ENCODE measurements around the gene RPTOR. TPM values are rescaled to one million over a fixed set of nuclear protein-coding genes. Genes with fewer than 3 reads are reported as not detected.

The RPTOR gene
- polyA plus RNA-seq, 1 donor (not counting 4 experiments of a cell fraction or from before 2014, with no cell fraction given): 4.0 TPM

- H3K27ac ChIP-seq (ENCODE audit: control insufficient read depth, insufficient read depth, low read length): no peak overlapping the region
- DNase-seq (ENCODE audit: low read depth, low spot score): no peak
- no peaks in the 10 kb centered on the region for H3K9me3 ChIP-seq (ENCODE audit: control insufficient read depth, low read depth, low read length)
- dilution Hi-C loops (cut with MboI; ENCODE audit: extremely low pct_ligation_motif_present, low sequenced_read_pairs): no loop called here
- H2AFZ ChIP-seq (ENCODE audit: control insufficient read depth, low read length): no peak overlapping the region
- H4K20me1 ChIP-seq (ENCODE audit: control insufficient read depth, extremely low read depth, insufficient read depth, low read length): no peaks in the 10 kb centered on the region
- TF ChIP-seq EZH2 (IDR thresholded peaks at IDR 0.05; ENCODE audit: low read length) (peak; percentile 42), CTCF (optimal IDR thresholded peaks at IDR 0.05 in 1 of 3, IDR thresholded peaks at IDR 0.05 in 1 of 3, conservative IDR thresholded peaks at IDR 0.05 in 1 of 3; ENCODE audit: extremely low read depth in 1 of 3, insufficient read depth in 2 of 3, low read length in 3 of 3) (no peak)
- no peaks in the 10 kb centered on the region for H3K9me1 ChIP-seq (ENCODE audit: control insufficient read depth, extremely low read depth, insufficient read depth, low read length)
- H3K4me1 ChIP-seq (ENCODE audit: control insufficient read depth, extremely low read depth, insufficient read depth, low read length): peaks cover 12% of the 10 kb centered on the region
- FAIRE-seq: peak; percentile 44
- H3K79me2 ChIP-seq (ENCODE audit: control insufficient read depth, insufficient read depth, low read length): no peaks in the 10 kb centered on the region
- H3K36me3 ChIP-seq (ENCODE audit: control insufficient read depth in 2 of 2, extremely low read depth in 1 of 2, insufficient read depth in 2 of 2, low read length in 2 of 2): peaks cover 9 to 14% of the 10 kb centered on the region in 2 experiments
- peaks cover 34% of the 10 kb centered on the region for H3K27me3 ChIP-seq (ENCODE audit: control insufficient read depth, extremely low read depth, insufficient read depth, low read length)
- peak overlapping the region; percentile 54 for H3K4me2 ChIP-seq (ENCODE audit: control insufficient read depth, extremely low read depth, insufficient read depth, low read depth, low read length)
- H3K4me3 ChIP-seq (ENCODE audit: control insufficient read depth in 2 of 3, extremely low read depth in 1 of 3, insufficient read depth in 2 of 3, low read depth in 1 of 3, low read length in 3 of 3): peak overlapping the region in 1 of 3 experiments; percentile 20
- no peak overlapping the region for H3K9ac ChIP-seq (ENCODE audit: control insufficient read depth, extremely low read depth, insufficient read depth, low read length)
Observed at GRCh38 chr17:81002409-81003361, 458.0 kb downstream of the RPTOR start.

GRCh38 chr17:81003711-81004475 is 459.3 kb downstream of the RPTOR start:
- Histone ChIP-seq H3K36me3 (ENCODE audit: control insufficient read depth in 2 of 2, extremely low read depth in 1 of 2, insufficient read depth in 2 of 2, low read length in 2 of 2) (peaks cover 2 to 9% of the 10 kb centered on the region in 2 experiments), H3K4me2 (ENCODE audit: control insufficient read depth, extremely low read depth, insufficient read depth, low read depth, low read length) (peak overlapping the region; percentile 22), H3K9me1 (ENCODE audit: control insufficient read depth, extremely low read depth, insufficient read depth, low read length) (no peaks in the 10 kb centered on the region), H4K20me1 (ENCODE audit: control insufficient read depth, extremely low read depth, insufficient read depth, low read length) (no peaks in the 10 kb centered on the region), H2AFZ (ENCODE audit: control insufficient read depth, low read length) (no peak overlapping the region), H3K4me3 (ENCODE audit: control insufficient read depth in 2 of 3, extremely low read depth in 1 of 3, insufficient read depth in 2 of 3, low read depth in 1 of 3, low read length in 3 of 3) (no peak overlapping the region), H3K79me2 (ENCODE audit: control insufficient read depth, insufficient read depth, low read length) (no peaks in the 10 kb centered on the region), H3K27ac (ENCODE audit: control insufficient read depth, insufficient read depth, low read length) (no peak overlapping the region), H3K9ac (ENCODE audit: control insufficient read depth, extremely low read depth, insufficient read depth, low read length) (no peak overlapping the region), H3K9me3 (ENCODE audit: control insufficient read depth, low read depth, low read length) (no peaks in the 10 kb centered on the region), H3K4me1 (ENCODE audit: control insufficient read depth, extremely low read depth, insufficient read depth, low read length) (peaks cover 12% of the 10 kb centered on the region), H3K27me3 (ENCODE audit: control insufficient read depth, extremely low read depth, insufficient read depth, low read length) (peaks cover 40% of the 10 kb centered on the region)
- TF ChIP-seq CTCF (optimal IDR thresholded peaks at IDR 0.05 in 1 of 3, IDR thresholded peaks at IDR 0.05 in 1 of 3, conservative IDR thresholded peaks at IDR 0.05 in 1 of 3; ENCODE audit: extremely low read depth in 1 of 3, insufficient read depth in 2 of 3, low read length in 3 of 3) (no peak), EZH2 (IDR thresholded peaks at IDR 0.05; ENCODE audit: low read length) (peak; percentile 59)
- no peak for FAIRE-seq
- dilution Hi-C loops (cut with MboI; ENCODE audit: extremely low pct_ligation_motif_present, low sequenced_read_pairs): no loop called here
- no peak for DNase-seq (ENCODE audit: low read depth, low spot score)

Data from keratinocyte (primary cell).